NCI-H510A treated with DMSO at 0.1 percent for 48 hours (cell line): Measurements from ENCODE around the gene SMIM44.

ENCODE experiments used
- DNase-seq: peaks from one replicate; lab custom pipeline; 2025; lab: John Stamatoyannopoulos, UW

SMIM44 gene

DNA sequence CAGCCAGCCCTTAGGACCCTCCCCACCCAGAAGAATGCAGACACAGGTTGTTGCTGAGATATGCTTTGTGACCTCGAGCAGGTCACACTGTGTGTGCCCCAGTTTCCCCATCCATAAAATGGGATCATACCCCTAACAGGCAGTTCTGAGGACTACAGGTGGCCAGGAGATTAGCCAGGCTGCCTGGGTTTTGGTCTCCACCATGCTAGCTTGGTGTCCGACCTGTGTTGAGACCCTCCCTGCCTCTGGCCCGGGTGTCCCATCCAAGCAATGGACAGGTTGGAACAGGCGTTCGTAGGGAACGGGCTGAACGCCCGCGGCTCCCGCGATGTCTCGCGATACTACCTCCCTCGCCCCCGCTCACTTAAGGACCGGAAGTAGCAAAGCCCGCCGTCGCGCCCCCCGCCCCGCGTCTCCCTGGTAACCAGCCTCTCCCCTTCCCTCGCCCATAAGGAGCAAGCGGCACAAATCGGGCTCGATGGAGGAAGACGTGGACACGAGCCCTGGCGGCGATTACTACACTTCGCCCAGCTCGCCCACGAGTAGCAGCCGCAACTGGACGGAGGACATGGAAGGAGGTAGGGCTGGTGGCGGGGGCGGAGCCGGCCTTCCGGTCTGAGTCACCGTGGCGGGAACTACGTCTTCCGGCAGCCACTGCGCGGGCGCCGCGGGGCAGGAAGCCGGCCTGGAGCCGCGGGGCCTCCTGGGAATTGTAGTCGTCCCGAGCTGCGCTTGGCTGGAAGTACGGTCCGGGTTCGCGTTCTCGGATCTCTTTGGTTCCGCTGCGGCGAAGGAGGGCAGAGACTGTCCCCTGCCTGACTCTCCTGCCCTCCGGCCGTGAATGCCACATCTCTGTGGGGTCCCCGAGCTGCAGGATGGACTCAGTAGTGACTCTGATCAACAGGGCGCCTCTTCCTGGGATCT lies 48.3 kb downstream of the SMIM44 start:
- peak; percentile 84 for DNase-seq

DNA sequence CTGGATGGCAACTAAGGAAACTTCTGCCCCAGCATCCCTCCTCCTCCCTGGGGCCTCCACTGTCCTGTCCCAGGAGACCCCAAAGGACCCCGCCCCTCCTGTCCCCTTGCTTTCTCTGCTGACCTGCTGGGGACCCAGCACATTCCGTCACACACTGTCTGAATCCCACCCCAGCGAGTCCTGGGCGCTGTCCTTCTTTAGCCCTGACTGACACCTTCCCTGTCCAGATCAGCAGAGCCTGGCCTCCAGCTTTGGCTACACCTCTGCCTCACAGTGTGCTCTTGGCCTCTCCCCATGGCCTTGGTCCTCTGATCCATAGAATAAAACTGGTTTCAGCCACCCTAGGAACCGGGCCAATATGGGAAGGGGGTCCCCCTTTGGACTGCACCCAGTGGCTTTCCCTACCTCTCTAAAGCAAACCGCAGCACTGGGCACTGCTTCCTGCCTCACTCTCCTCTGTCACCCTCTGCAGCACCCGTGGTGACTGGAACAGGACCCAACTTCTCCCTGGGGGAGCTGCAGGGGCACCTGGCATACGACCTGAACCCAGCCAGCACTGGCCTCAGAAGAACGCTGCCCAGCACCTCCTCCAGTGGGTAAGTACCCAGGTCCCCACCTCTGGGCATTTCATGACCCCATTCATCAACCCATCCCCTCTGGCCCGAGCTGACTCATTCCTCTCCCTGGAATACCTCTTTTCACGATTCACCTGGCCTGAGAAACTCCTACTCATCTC lies 49.3 kb downstream of the SMIM44 start:
- DNase-seq, result no peak

DNA sequence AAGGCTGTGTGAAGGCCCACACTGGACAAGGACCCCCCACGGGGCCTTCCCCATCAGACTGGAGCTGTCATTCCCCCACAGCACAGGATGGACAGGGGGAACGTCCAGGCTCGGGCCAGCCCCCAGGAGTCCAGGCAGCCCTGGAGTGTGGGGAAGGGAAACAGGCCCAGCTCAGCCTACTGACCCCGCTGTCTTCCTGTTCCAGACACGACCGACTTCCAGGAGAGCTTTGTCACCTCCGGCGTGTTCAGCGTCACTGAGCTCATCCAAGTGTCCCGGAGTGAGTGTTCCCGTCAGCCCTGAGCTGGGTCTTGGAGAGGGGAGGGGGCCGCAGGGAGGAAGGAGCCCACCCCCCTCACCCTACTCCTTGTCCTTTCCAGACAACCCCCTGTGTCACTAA lies 49.9 kb downstream of the SMIM44 start:
- DNase-seq, result no peak
